D721Med (cell line): Measurements from ENCODE around the gene MTARC2.

Experiments
- DNase-seq: peaks from one replicate; pipeline ENCODE4 v3.0.0; 2011; ENCODE audit warnings: low spot score; ENCODE audit not compliant: insufficient read length
- FAIRE-seq: peaks from 2 replicates; lab custom pipeline; 2011; peaks lifted over from hg19 to GRCh38; lab: Jason Lieb, UNC
- TF ChIP-seq, protein P1 (sequence below): IDR thresholded peaks from 2 replicates; pipeline ENCODE4 v1.5.1; 2012; ENCODE audit warnings: mild to moderate bottlenecking, control low read depth; ENCODE audit not compliant: insufficient read depth; ENCODE audit errors: missing control alignments

Gene MTARC2

DNA sequence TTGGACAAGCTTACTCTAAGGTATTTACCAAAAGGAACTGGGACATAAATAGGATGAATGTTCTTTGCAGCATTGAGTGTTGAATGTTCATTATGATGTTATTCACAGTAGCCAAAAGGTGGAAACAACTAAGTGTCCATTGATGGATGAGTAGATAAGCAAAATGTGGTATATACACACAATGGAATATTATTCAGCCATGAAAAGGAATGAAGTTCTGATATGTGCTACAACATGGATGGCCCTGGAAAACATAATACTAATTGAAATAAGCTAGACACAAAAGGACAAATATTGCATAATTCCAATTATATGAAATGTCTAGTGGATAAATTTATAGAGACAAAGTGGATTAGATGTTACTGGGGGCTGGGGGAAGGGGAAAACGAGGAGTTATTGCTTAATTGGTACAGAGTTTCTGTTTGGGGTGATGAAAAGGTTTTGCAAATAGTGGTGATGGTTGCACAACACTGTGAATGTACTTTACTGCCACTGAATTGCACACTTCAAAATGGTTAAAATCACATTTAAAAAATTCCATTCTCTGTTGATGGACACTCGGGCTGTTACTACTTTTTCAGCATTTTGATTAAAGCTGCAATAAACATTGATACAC lies 41.5 kb downstream of the MTARC2 start:
- FAIRE-seq (peak; percentile 51), DNase-seq (no peak)
- TF ChIP-seq, protein P1, sequence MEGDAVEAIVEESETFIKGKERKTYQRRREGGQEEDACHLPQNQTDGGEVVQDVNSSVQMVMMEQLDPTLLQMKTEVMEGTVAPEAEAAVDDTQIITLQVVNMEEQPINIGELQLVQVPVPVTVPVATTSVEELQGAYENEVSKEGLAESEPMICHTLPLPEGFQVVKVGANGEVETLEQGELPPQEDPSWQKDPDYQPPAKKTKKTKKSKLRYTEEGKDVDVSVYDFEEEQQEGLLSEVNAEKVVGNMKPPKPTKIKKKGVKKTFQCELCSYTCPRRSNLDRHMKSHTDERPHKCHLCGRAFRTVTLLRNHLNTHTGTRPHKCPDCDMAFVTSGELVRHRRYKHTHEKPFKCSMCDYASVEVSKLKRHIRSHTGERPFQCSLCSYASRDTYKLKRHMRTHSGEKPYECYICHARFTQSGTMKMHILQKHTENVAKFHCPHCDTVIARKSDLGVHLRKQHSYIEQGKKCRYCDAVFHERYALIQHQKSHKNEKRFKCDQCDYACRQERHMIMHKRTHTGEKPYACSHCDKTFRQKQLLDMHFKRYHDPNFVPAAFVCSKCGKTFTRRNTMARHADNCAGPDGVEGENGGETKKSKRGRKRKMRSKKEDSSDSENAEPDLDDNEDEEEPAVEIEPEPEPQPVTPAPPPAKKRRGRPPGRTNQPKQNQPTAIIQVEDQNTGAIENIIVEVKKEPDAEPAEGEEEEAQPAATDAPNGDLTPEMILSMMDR, result no peak

DNA sequence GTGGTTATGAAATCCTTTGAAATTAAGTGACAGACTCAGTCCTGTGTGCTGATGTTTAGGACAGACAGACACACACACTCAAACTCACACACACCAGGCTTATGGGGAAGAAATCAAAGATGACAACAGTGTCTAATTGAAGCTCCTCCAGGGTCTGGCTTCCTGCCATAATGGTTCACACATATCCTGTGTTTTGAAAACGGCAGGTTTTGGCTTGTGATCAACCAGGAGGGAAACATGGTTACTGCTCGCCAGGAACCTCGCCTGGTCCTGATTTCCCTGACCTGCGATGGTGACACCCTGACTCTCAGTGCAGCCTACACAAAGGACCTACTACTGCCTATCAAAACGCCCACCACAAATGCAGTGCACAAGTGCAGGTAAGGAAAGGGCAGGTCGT lies 43.2 kb downstream of the MTARC2 start:
- TF ChIP-seq, protein P1, result no peak
- no peak for DNase-seq
- no peak for FAIRE-seq

DNA sequence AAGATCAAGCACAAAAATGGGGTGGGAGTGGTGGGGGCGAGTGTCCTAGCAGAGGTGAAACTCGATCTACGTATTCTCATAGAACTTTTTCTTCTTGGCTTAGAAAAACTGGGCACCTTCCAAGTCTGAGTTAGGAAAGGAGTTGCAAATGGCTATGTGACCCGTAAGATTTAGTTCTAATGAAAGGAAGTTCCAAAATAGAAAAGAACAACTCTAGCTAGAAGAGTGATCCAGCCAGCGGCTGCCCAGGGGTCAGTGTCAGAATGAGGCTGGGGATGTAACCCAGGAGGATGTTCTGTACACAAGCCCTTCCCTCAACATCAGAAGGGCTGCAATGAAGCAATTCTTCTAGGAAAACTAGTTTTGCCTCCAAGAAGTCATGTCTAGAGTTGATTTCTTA lies 43.8 kb downstream of the MTARC2 start:
- FAIRE-seq (no peak), DNase-seq (no peak)
- TF ChIP-seq, protein P1, result no peak

DNA sequence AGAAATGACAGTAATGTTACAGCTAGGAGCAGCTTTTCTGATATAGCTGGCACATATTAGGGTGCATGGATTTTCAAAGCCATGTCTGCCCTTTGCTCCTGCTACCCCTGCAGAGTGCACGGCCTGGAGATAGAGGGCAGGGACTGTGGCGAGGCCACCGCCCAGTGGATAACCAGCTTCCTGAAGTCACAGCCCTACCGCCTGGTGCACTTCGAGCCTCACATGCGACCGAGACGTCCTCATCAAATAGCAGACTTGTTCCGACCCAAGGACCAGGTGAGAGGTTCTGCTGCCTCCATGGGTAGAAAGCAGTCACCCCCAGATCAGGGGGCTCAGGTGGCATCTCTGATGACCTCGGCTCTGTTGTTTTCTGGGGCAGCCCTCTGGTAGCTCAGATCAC lies 48.4 kb downstream of the MTARC2 start:
- FAIRE-seq, result no peak
- TF ChIP-seq, protein P1, result no peak
- DNase-seq, result no peak

DNA sequence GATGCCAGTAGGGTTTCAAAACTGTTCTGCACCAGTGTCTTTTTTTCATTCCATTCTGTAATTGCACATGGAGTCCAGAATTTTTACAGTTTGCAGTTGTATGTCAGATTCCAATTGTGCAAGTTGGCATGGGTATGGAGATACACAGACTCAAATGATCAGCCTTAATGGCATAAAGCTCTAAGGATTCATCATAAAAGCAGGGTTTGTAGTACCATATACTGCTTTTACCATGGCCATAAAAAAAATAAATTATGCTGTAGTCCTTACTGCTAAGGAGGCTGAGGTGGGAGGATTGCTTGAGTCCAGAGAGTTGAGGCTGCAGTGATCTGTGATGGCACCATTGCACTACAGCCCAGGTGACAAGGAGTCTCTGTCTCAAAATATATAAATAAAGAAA lies 48.9 kb downstream of the MTARC2 start:
- FAIRE-seq (no peak), DNase-seq (no peak)
- TF ChIP-seq, protein P1, result no peak

DNA sequence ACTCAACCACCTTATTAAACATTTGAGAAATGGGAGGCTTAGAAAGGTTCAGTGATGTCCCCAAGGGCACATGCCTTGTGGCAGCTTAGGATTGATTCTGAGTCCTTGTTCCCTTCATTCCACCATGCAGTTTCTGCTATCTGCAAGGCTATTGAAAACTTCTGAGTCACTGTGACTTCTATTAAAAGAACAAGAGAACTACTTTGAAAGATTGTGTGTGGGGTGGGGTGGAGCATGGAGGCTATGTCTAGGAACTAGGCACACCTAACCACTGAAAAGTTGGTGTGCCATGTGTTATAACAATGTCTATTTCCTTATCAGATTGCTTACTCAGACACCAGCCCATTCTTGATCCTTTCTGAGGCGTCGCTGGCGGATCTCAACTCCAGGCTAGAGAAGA lies 49.4 kb downstream of the MTARC2 start:
- FAIRE-seq (no peak), DNase-seq (no peak)
- TF ChIP-seq, protein P1, result no peak

- no peak for DNase-seq
- no peak for FAIRE-seq
- TF ChIP-seq, protein P1, result no peak
Measured at GRCh38 chr1:220798338-220798737, 50.2 kb downstream of the MTARC2 start.
